Measurements from ENCODE around the gene GLG1.
"Not testable (repeated sequence)": the region's sequence is repeated elsewhere in the genome, so short reads cannot be mapped to it uniquely, and the experiment has no call there.

GLG1 gene

GRCh38 chr16:74538801-74539200 is 68.1 kb downstream of the GLG1 start:
- DNase-seq (ENCODE audit: low read depth in 2 of 2), result not testable (repeated sequence)

DNA sequence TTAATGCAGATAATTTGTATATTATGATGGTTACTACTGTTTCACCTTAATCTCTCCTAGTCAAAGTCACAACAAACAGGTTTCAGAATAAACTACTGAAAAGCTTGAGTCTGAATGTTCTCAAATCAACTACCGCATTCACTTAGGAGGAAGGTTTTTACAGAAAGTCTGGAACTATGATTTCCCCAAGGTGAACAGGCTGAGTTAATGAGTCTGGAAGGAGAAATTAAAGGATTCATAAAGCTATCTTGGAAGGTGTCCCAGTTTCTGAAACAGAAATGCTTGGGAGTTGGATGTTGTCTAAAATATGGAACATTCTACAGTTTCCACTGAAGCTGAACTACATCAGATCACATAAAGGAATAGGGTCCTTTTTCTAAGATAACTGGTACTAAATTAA is 69.2 kb downstream of the GLG1 start:
- not testable (repeated sequence) for DNase-seq (ENCODE audit: low read depth in 2 of 2)

DNA sequence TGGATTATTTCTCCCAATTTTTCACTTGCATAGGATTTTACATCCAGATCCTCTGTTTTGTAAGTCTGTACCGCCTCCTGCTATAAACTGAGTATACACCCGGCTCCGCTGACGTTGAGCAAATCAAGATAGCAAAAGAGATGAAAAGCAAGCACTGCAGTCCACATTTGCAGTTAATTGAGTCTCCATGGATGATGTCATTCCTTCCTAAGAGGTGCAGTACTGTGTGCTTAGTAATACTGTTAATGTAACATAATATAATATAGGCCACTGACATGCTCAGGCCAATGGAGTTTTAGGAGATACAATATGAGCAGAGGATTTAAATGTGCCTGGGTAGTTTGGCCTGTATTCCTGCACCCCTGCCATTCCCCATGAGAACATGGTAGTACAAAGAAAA is 72.3 kb downstream of the GLG1 start:
- not testable (repeated sequence) for DNase-seq (ENCODE audit: low read depth in 2 of 2)

GRCh38 chr16:74524926-74525325 is 82.0 kb downstream of the GLG1 start:
- DNase-seq (ENCODE audit: low read depth in 2 of 2), result no peak

DNA sequence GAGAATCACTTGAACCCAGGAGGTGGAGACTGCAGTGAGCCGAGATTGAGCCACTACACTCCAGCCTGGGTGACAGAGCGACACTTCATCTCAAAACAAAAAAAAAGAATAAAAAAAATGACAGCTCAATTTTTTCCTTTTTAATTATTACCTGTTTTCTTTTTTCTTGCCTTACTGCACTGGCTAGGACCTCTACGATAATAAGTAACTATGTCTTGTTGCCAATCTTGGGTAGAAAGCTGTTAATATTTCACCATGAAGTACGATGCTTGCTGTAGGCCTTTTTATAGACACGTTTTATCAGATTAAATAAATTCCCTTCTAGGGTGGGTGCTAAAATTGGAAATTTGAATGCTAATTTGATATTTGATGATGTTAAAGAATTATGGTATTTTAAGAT is 82.8 kb downstream of the GLG1 start:
- DNase-seq (ENCODE audit: low read depth in 2 of 2), result no peak

DNA sequence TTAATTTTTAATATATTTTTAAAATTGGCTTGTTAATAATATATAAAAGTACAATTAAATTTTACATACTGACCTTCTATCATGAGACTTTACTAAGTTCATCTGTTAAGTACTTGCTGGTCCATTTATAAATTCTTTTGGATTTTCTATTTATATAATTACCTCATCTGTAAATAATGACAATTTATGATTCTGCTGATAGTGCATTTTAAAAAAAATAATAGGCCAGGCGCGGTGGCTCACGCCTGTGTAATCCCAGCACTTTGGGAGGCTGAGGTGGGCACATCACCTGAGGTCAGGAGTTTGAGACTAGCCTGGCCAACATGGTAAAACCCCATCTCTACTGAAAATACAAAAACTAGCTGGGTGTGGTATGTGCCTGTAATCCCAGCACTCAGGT is 83.2 kb downstream of the GLG1 start:
- not testable (repeated sequence) for DNase-seq (ENCODE audit: low read depth in 2 of 2)

GRCh38 chr16:74522160-74522559 is 84.8 kb downstream of the GLG1 start:
- no peak for DNase-seq (ENCODE audit: low read depth in 2 of 2)

DNA sequence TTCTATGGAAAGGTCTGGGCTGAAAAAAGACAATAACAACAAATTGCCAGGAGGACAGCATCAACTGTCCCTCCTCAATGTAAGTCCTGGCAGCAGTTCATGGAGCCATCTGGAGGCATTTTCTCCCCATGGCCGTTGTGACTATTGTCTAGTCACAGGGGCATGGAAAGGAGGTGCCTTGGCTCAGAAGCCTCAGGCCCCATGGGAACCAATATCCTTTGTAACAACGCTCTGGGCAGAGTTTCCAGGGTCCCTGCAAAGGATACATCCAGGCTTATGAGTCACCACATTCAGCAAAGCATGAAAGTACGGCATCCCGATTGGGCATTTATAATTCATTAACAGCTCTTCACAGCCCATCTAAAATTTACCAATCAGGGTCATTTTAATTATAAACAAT is 85.2 kb downstream of the GLG1 start:
- DNase-seq (ENCODE audit: low read depth in 2 of 2), result no peak

GRCh38 chr16:74518934-74519333 is 88.0 kb downstream of the GLG1 start:
- DNase-seq (ENCODE audit: low read depth in 2 of 2), result not testable (repeated sequence)

DNA sequence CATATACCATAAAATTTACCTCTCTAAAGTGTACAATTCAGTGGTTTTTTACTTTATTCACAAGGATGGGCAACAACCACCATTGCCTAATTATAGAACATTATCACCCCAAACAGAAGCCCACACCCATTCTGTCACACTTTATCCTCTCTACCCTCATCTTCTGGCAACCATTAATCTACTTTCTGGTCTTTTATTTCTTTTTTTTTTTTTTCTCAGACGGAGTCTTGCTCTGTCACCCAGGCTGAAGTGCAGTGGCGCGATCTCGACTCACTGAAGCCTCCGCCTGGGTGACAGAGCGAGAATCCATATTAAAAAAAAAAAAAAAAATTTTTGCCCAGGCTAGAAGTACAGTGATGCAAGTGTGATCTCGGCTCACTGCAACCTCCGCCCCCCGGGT is 95.0 kb downstream of the GLG1 start:
- no peak for DNase-seq (ENCODE audit: low read depth in 2 of 2)

GRCh38 chr16:74505011-74505410 is 101.9 kb downstream of the GLG1 start:
- DNase-seq (ENCODE audit: low read depth in 2 of 2), result no peak

GRCh38 chr16:74503412-74503811 is 103.5 kb downstream of the GLG1 start:
- no peak for DNase-seq (ENCODE audit: low read depth in 2 of 2)

GRCh38 chr16:74501484-74502478 is 105.1 kb downstream of the GLG1 start:
- no peak for DNase-seq (ENCODE audit: low read depth in 2 of 2)

DNA sequence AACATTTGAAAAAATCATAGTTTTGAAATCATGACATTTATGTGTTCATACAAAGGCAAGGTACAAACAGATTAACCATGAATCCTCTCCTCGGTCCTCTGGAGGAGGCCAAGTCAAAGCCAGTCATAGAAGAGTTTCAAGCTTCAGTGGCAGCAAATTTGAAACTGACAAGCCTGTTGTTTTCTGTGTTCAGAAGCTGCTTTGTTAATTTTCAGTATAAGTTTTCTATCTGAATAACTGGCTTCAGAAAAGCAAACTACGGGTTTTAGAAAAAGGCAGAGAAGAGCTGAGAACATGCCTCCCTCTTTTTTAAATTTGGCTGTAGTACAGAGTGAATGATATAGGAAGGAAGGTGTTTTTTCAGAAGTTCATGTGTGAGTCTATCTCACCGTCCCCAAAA is 106.0 kb downstream of the GLG1 start:
- no peak for DNase-seq (ENCODE audit: low read depth in 2 of 2)

GRCh38 chr16:74499114-74499513 is 107.8 kb downstream of the GLG1 start:
- DNase-seq (ENCODE audit: low read depth in 2 of 2), result no peak

GRCh38 chr16:74497761-74498160 is 109.2 kb downstream of the GLG1 start:
- no peak for DNase-seq (ENCODE audit: low read depth in 2 of 2)

DNA sequence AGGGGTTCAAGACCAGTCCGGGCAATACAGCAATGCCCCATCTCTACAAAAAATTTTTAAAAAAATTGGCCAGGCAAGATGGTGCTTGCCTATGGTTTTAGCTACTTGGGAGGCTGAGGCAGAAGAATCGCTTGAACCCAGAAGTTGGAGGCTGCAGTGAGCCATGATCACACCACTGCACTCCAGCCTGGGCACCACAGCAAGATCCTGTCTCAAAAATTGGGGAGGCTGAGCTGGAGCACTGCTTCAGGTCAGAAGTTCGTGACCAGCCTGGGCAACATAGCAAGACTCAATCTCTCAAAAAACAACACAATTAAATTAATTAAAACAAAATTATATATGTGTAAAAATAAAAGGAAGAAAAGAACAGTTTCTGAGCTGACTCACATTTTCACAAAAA is 110.9 kb downstream of the GLG1 start:
- DNase-seq (ENCODE audit: low read depth in 2 of 2), result no peak

GRCh38 chr16:74492976-74493375 is 113.9 kb downstream of the GLG1 start:
- no peak for DNase-seq (ENCODE audit: low read depth in 2 of 2)

- DNase-seq (ENCODE audit: low read depth in 2 of 2), result no peak
These were observed 119.0 kb downstream of the GLG1 start for GRCh38 chr16:74487634-74488495.

- no peak for DNase-seq (ENCODE audit: low read depth in 2 of 2)
These were observed 121.0 kb downstream of the GLG1 start for GRCh38 chr16:74485916-74486315.

DNA sequence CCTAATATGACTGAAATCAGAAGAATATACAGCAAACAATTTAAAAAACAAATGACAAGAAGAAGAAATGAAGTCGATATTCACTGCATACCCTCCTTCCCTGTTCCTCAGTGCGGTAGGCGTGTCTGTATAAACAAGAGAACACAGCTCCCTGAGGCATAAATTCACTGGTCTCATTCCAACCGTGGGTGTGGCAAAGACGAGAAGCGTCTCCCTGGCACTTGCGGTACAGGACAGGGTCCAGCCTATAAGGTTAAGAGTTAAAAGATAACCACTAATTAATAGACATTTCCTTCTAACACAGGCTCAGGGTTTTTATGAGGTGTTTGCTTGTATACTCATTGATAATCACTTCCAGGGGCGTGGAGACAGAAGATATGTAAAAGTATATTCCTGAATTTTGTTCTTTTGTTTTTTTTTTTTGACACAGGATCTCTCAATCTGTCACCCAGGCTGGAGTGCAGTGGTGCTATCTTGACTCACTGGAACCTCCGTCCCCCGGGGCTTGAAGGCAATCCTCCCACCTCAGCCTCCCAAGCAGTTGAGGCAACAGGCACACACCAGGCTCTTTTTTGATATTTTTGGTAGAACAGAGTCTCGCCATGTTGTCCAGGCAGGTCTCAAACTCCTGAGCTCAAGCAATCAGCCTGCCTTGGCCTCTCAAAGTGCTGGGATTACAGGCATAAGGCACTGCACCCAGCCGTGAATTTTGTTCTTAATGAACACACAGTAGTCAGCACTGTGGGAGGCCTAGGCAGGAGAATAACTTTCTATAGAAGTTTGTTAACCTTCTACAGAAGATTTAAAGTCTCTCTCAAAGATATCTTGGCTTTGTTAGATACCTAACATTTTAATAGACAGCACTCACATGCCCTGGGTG is 126.5 kb downstream of the GLG1 start:
- no peak for DNase-seq (ENCODE audit: low read depth in 2 of 2)

DNA sequence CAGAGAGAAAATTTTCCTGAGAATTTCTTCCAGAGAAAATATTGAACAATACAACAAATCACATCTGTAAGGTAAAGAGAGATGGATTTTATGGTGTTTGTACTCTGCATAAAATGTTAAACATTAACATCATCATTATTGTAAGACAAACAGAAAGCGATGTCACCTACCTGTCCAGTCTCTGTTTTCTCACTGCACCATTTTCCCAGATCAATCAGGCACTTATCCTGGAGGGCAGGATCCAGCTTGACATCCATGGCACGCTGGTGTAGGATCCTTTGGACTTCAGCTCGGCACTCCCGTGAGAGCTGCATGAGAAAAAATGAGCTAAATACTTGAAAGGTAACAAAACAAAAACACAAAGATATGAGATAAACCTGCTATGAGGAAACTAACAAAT is 129.7 kb downstream of the GLG1 start:
- DNase-seq (ENCODE audit: low read depth in 2 of 2), result no peak

All from stimulated activated CD4-positive, alpha-beta T cell treated with anti-CD3 and anti-CD28 coated beads, Interleukin-4, amount 100 ng/mL, for 48 hours (primary cell).